Activated T-helper 2 cell treated with anti-CD3 and anti-CD28 coated beads, Interferon-gamma antibody, Interleukin-2, Interleukin-4, amounts not matched to agents 10 μg/mL and 5 μg/mL and 100 μg/mL, durations not matched to agents 14 hours and 24 hours and 36 hours (primary cell): ENCODE results near the gene CCDC171. TPM values are rescaled to one million over a fixed set of nuclear protein-coding genes. Genes with fewer than 3 reads are reported as not detected.

ENCODE experiments used
- DNase-seq: peaks from one replicate; pipeline ENCODE4 v3.0.0; 2021; ENCODE audit warnings: low spot score
- H3K27ac Mint-ChIP-seq: one replicate; pipeline ENCODE4 v1.8.0; 2021; ENCODE audit warnings: mixed read lengths
- H3K27me3 Mint-ChIP-seq: one replicate; pipeline ENCODE4 v1.8.0; 2021; ENCODE audit warnings: low read depth, mixed read lengths
- H3K36me3 Mint-ChIP-seq: one replicate; pipeline ENCODE4 v1.8.0; 2021; ENCODE audit warnings: low read depth, mixed read lengths
- H3K4me1 Mint-ChIP-seq: one replicate; pipeline ENCODE4 v1.8.0; 2021; ENCODE audit warnings: low read depth, mixed read lengths
- H3K4me3 Mint-ChIP-seq: one replicate; pipeline ENCODE4 v1.8.0; 2021; ENCODE audit warnings: low read depth, mild to moderate bottlenecking, moderate library complexity, mixed read lengths
- H3K9me3 Mint-ChIP-seq: one replicate; pipeline ENCODE4 v1.8.0; 2021; ENCODE audit warnings: mixed read lengths
- intact Hi-C: fragments of 100-400 bp; cut with micrococcal nuclease; formaldehyde crosslinking; loops from one replicate; pipeline ENCODE4 v1.15.1; 2023
- total RNA-seq: library from RNA; stranded (reverse); gene quantifications from 2 replicates; pipeline ENCODE4 v1.2.3, GENCODE V29; 2022

CCDC171 gene
- total RNA-seq, 1 donor from 2014 or later: 1.8 TPM

GRCh38 chr9:15885464-15885863 is 332.6 kb downstream of the CCDC171 start:
- Mint-ChIP-seq H3K27ac (no peak overlapping the region), H3K27me3 (no peaks in the 10 kb centered on the region), H3K4me3 (no peak overlapping the region), H3K4me1 (no peaks in the 10 kb centered on the region), H3K36me3 (no peaks in the 10 kb centered on the region), H3K9me3 (no peaks in the 10 kb centered on the region)
- intact Hi-C loops: no loop called here
- DNase-seq: no peak

- DNase-seq: no peak
- Mint-ChIP-seq H3K4me1 (no peaks in the 10 kb centered on the region), H3K4me3 (no peak overlapping the region), H3K36me3 (no peaks in the 10 kb centered on the region), H3K27me3 (no peaks in the 10 kb centered on the region), H3K9me3 (peaks cover 4% of the 10 kb centered on the region), H3K27ac (no peak overlapping the region)
- intact Hi-C loops: no loop called here
Measured at GRCh38 chr9:15889555-15889954, 336.7 kb downstream of the CCDC171 start.

- Mint-ChIP-seq H3K36me3 (no peaks in the 10 kb centered on the region), H3K9me3 (peaks cover 24% of the 10 kb centered on the region), H3K27ac (no peak overlapping the region), H3K27me3 (no peaks in the 10 kb centered on the region), H3K4me1 (no peaks in the 10 kb centered on the region), H3K4me3 (no peak overlapping the region)
- intact Hi-C loops: no loop called here
- DNase-seq: no peak
Measured at GRCh38 chr9:15901572-15901971, 348.7 kb downstream of the CCDC171 start.

GRCh38 chr9:15909297-15909696 is 356.5 kb downstream of the CCDC171 start:
- no peak for DNase-seq
- Mint-ChIP-seq H3K27me3 (no peaks in the 10 kb centered on the region), H3K9me3 (peaks cover 30% of the 10 kb centered on the region), H3K4me3 (no peak overlapping the region), H3K36me3 (no peaks in the 10 kb centered on the region), H3K27ac (no peak overlapping the region), H3K4me1 (no peaks in the 10 kb centered on the region)
- intact Hi-C loops: no loop called here

GRCh38 chr9:15915711-15916110 is 362.9 kb downstream of the CCDC171 start:
- no peak for DNase-seq
- no peak overlapping the region for H3K4me3 Mint-ChIP-seq
- no peaks in the 10 kb centered on the region for H3K36me3 Mint-ChIP-seq
- peaks cover 28% of the 10 kb centered on the region for H3K9me3 Mint-ChIP-seq
- H3K27ac Mint-ChIP-seq: no peak overlapping the region
- intact Hi-C loops: no loop called here
- H3K27me3 Mint-ChIP-seq: no peaks in the 10 kb centered on the region
- no peaks in the 10 kb centered on the region for H3K4me1 Mint-ChIP-seq

- no peaks in the 10 kb centered on the region for H3K36me3 Mint-ChIP-seq
- DNase-seq: no peak
- no peaks in the 10 kb centered on the region for H3K9me3 Mint-ChIP-seq
- no peaks in the 10 kb centered on the region for H3K4me1 Mint-ChIP-seq
- H3K27ac Mint-ChIP-seq: no peak overlapping the region
- intact Hi-C loops: no loop called here
- no peaks in the 10 kb centered on the region for H3K27me3 Mint-ChIP-seq
- H3K4me3 Mint-ChIP-seq: no peak overlapping the region
Measured at GRCh38 chr9:15927161-15927560, 374.3 kb downstream of the CCDC171 start.

- intact Hi-C loops: no loop called here
Measured at GRCh38 chr9:15935661-15936305, 382.9 kb downstream of the CCDC171 start.

GRCh38 chr9:15936306-15936921 is 383.6 kb downstream of the CCDC171 start:
- Mint-ChIP-seq H3K36me3 (no peaks in the 10 kb centered on the region), H3K27ac (no peak overlapping the region), H3K9me3 (no peaks in the 10 kb centered on the region), H3K4me3 (no peak overlapping the region), H3K27me3 (no peaks in the 10 kb centered on the region), H3K4me1 (no peaks in the 10 kb centered on the region)
- DNase-seq: no peak
- intact Hi-C loops: no loop called here

More at GRCh38 chr9:15935661-15936305, 382.9 kb downstream of the CCDC171 start:
- no peak for DNase-seq
- H3K36me3 Mint-ChIP-seq: no peaks in the 10 kb centered on the region
- H3K4me3 Mint-ChIP-seq: no peak overlapping the region
- no peaks in the 10 kb centered on the region for H3K9me3 Mint-ChIP-seq
- H3K27ac Mint-ChIP-seq: no peak overlapping the region
- no peaks in the 10 kb centered on the region for H3K4me1 Mint-ChIP-seq
- H3K27me3 Mint-ChIP-seq: no peaks in the 10 kb centered on the region

- intact Hi-C loops: no loop called here
- Mint-ChIP-seq H3K27ac (no peak overlapping the region), H3K4me1 (no peaks in the 10 kb centered on the region), H3K4me3 (no peak overlapping the region), H3K27me3 (no peaks in the 10 kb centered on the region), H3K9me3 (peaks cover 4% of the 10 kb centered on the region), H3K36me3 (no peaks in the 10 kb centered on the region)
- DNase-seq: no peak
Measured at GRCh38 chr9:15942831-15943424, 390.1 kb downstream of the CCDC171 start.

GRCh38 chr9:15944341-15944740 is 391.5 kb downstream of the CCDC171 start:
- Mint-ChIP-seq H3K27me3 (no peaks in the 10 kb centered on the region), H3K4me1 (no peaks in the 10 kb centered on the region), H3K9me3 (peaks cover 4% of the 10 kb centered on the region), H3K36me3 (no peaks in the 10 kb centered on the region), H3K27ac (no peak overlapping the region), H3K4me3 (no peak overlapping the region)
- intact Hi-C loops: no loop called here
- no peak for DNase-seq

- intact Hi-C loops: no loop called here
- no peak for DNase-seq
- Mint-ChIP-seq H3K9me3 (no peaks in the 10 kb centered on the region), H3K27ac (no peak overlapping the region), H3K27me3 (no peaks in the 10 kb centered on the region), H3K4me1 (no peaks in the 10 kb centered on the region), H3K4me3 (no peak overlapping the region), H3K36me3 (no peaks in the 10 kb centered on the region)
Measured at GRCh38 chr9:15959663-15960062, 406.8 kb downstream of the CCDC171 start.

- Mint-ChIP-seq H3K9me3 (no peaks in the 10 kb centered on the region), H3K27ac (no peak overlapping the region), H3K27me3 (no peaks in the 10 kb centered on the region), H3K36me3 (no peaks in the 10 kb centered on the region), H3K4me1 (no peaks in the 10 kb centered on the region), H3K4me3 (no peak overlapping the region)
- intact Hi-C loops: no loop called here
- DNase-seq: no peak
Measured at GRCh38 chr9:15961217-15961616, 408.4 kb downstream of the CCDC171 start.

- no peak for DNase-seq
- H3K4me3 Mint-ChIP-seq: no peak overlapping the region
- H3K4me1 Mint-ChIP-seq: no peaks in the 10 kb centered on the region
- no peaks in the 10 kb centered on the region for H3K9me3 Mint-ChIP-seq
- no peak overlapping the region for H3K27ac Mint-ChIP-seq
- H3K36me3 Mint-ChIP-seq: no peaks in the 10 kb centered on the region
- intact Hi-C loops: no loop called here
- no peaks in the 10 kb centered on the region for H3K27me3 Mint-ChIP-seq
Measured at GRCh38 chr9:15965246-15965745, 412.5 kb downstream of the CCDC171 start.
